ENCODE measurements around the gene CADM4.
A peak's percentile ranks its signal among the peaks of the same experiment; 100 is the strongest.
"Not testable (repeated sequence)": the region's sequence is repeated elsewhere in the genome, so short reads cannot be mapped to it uniquely, and the experiment has no call there.

The CADM4 gene

DNA sequence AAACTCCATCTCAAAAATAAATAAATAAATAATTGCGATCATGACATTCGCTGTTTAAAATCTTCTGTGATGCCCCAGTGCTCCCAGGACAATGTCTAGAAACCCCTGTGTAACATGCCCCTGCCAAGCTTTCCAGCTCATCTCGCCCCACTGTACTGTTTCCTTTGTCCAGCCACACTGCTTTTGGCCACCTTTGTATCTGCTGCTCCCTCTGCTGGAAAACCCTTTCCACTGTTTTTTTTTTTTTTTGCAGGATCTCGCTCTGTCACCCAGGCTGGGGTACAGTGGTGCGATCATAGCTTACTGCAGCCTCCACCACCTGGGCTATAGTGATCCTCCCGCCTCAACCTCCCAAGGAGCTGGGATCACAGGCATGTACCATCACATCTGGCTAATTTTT, 22.8 kb upstream of the CADM4 start:
- no peak for DNase-seq (ENCODE audit: low read depth, low spot score)

DNA sequence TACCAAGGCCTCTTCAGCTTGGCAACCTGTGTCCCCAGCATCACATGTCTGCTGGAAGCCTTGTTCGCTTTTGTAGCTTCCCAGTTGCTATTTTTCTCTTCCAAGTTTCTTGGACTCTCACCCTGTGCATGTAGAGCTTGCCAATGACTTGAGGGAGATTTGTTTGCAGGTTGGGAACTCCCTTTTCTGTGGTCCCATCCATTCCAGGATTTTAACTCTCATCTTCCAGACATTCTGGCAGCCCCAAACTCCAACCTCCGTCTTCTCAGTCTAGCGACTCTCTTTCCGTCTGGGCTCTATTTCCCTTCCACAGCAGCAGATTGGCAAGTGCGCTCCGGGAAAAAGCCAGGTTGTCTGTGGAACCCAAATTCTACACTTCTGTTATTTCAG, 21.3 kb upstream of the CADM4 start:
- DNase-seq (ENCODE audit: low read depth, low spot score) = no peak

DNA sequence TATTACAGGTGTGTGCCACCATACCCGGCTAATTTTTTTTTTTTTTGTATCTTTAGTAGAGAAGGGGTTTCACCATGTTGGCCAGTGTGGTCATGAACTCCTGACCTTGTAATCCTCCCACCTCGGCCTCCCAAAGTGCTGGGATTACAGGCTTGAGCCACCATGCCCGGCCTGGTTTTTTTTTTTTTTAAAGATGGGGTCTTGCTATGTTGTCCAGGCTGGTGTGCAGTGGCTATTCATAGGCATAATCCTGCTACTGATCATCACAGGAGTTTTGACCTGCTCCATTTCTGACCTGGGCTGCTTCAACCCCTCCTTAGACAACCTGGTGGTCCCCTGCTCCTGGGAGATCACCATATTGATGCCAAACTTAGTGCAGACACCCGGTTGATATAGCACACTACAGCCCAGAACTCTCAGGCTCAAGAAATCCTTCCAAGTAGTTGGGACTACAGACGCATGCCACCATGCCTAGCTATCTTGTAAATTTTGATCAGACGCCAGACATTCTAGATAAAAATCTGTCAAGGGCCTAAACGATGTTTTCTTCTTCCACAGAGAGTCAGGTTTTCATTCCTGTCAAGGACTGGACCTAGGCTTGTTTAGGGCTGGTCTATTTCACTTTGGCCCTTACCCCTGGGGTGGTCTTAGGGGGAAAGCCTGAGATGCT, 20.8 kb upstream of the CADM4 start:
- no peak for DNase-seq (ENCODE audit: low read depth, low spot score)

DNA sequence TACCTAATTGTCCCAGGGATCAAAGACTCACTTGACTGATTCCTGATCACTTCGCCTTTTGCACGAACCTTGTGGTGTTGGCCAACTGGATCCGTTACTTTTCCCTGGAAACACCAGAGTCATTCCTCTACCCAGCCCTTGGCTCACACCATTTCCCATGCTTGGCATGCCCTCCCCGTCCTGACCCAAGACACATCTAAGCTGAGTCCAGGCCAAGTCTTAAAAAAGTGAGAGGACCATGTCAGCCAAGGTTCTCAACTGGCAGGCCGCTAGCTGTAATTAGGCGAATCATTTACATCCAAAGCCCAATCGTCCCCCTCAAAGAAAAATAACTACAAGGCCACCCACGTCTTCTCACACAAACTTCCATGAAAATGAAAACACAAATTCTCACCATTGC, 18.8 kb upstream of the CADM4 start:
- DNase-seq (ENCODE audit: low read depth, low spot score) = no peak

DNA sequence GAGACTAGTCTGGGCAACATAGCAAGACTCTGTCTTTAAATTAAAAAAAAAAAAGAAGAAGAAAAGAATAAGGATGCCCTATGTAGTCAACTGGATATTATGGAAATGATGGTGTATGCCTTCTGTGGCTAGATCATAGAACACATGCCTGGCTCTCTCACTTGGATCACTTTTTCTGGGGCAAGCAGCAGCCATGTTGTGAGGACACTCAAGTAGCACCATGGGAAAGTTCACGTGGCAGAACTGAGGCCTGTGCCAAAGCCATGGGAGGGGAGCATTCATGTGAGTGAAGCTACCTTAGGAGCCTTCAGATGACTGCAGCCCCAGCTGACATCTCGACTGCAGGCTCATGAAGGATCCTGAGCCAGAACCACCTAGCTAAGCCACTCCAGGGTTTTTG, 18.4 kb upstream of the CADM4 start:
- DNase-seq (ENCODE audit: low read depth, low spot score) = no peak

DNA sequence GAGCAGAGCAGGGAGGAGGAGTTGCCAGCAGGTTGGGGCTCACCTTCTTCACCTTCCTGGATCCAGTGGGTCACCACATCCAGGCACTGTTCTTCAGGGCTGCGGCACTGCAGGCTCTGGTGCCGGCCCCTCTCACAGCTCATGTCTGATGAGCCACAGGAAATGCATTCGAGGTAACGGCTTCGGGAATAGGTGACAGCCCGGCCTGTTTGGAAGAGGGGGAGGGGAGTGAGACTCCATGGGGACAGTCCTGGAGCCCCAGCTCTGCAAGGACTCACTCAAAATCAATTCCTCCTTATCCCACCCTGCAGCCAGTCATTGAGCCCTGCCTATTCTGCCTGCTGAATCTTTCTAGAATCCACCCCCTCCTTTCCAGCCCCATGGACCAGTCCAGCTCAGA, 16.8 kb upstream of the CADM4 start:
- DNase-seq (ENCODE audit: low read depth, low spot score) = no peak

DNA sequence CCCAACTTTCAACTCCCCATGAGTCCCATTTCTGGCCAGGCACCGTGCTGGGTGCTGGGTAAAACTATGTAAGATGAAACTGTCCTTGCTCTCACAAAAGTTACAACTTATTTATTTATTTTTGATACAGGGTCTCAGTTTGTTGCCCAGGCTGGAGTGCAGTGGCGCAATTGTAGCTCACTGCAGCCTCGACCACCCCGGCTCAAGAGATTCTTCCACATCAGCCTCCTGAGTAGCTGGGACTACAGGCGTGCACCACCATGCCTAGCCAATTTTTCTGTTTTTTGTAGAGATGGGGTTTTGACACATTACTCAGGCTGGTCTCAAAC, 12.9 kb upstream of the CADM4 start:
- DNase-seq (ENCODE audit: low read depth, low spot score) = no peak

DNA sequence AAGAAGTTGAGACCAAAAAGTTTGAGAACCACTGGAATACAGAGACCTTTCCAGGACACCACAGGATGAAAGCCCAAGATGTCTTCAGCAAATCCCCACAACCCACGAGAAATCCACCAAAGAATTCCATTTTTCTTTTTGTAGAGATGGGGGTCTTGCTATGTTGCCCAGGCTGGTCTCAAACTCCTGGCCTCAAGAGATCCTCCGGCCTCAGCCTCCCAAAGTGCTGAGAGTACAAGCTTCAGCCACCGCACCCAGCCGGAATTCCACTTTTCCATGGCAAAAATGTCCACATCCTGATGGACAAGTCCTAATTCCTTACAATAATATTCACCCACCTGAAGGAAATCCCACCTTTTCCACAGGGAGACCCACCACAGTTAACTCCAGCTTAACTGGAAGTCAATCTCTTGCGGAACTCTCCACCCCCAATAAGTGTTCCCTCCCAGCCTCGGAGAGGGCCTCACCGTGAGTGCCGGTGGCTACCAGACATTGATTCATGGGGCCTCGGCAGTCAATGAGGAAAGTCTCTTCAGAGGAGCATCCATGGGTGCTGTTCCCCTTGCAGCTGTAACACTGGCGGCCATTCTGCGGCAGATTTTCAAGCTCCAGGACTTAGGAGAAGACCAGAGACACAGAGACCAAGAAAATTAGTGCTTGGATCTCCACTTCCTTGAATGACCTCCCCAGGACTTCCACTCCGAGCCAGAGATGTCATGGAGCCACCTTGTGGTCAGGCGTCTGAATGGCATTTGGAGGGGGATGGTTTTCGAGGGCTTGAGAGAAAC, 12.3 kb upstream of the CADM4 start:
- peak; percentile 18 for DNase-seq (ENCODE audit: low read depth, low spot score)

DNA sequence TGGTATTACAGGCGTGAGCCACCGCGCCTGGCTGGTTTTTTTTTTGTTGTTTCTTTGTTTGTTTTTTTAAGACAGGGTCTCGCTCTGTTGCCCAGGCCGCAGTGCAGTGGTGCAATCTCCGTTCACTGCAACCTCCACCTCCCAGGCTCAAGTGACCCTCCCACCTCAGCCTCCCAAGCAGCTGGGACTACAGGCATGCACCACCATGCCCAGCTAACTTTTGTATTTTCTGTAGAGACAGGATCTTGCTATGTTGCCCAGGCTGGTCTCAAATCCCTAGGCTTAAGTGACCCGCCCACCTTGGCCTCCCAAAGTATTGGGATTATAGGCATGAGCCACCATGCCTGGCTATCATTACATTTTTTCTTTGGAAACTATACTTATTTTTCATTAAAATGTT, 10.6 kb upstream of the CADM4 start:
- DNase-seq (ENCODE audit: low read depth, low spot score) = not testable (repeated sequence)

DNA sequence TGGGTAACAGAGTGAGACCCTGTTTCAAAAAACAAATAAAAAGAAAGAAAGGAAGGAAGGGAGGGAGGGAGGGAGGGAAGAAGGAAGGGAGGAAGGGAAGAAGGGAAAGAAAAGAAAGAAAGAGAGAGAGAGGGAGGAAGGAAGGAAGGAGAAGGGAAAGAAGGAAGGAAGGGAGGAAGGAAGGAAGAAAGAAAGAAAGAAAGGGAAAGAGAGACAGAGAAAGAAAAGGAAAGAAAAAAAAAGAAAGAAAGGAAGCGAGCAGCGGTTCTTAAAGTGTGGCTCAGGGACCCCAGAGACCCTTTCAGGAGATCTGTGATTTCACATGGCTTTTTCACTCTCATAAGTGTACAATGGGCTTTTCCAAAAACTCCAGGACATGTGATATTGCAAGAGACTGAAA, 9.9 kb upstream of the CADM4 start:
- no peak for DNase-seq (ENCODE audit: low read depth, low spot score)

DNA sequence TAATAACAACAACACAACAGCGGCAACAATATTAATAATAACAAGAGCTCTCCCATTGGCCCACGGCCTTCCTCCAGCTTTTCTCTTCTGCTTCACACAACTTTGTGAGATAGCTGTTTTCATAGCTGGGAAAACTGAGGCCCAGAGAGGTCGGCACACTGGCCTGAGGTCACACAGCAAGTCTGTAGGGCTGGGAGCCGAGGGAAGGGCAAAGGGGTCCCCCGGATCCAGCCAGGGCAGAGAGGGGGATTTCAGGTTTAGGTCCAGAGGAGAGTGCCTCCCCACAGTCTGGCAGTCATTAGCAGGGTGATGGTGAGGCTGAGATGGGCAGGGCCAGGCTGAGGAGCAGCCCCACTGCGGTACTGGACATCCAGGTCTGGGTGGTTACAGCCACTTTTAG, 9.0 kb upstream of the CADM4 start:
- DNase-seq (ENCODE audit: low read depth, low spot score) = no peak

DNA sequence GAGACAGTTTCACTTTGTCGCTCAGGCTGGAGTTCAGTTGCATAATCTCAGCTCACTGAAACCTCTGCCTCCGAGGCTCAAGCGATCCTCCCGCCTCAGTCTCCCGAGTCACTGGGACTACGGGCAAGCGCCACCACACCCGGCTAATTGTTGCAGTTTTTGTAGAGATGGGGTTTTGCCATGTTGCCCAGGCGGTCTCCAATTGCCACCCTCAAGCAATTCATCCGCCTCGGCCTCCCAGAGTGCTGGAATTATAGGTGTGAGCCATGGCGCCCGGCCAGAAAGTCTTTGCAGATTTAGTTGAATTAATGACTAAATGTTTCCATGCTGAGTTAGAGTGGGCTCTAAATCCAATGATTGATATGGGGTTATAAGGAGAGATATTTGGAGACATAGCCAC, 4.5 kb upstream of the CADM4 start:
- DNase-seq (ENCODE audit: low read depth, low spot score) = no peak

DNA sequence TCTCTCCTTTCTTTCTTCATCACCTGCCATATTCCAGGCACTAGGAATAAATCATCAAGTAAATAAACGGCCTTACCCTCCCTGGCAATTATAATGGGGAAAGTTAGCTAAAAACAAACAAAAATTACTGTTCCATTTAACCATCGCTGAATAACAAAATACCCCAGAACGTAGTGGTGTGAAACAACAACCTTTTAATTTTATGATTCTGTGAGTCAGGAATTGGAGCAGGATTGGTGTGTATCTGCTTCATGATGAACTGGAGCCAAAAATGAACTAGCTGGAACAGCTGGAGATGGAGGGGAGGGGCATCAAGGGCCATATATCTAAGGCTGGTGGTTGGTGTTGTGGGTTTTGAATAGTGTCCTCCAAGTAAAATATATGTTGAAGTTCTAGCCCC, 3.7 kb upstream of the CADM4 start:
- DNase-seq (ENCODE audit: low read depth, low spot score) = no peak

DNA sequence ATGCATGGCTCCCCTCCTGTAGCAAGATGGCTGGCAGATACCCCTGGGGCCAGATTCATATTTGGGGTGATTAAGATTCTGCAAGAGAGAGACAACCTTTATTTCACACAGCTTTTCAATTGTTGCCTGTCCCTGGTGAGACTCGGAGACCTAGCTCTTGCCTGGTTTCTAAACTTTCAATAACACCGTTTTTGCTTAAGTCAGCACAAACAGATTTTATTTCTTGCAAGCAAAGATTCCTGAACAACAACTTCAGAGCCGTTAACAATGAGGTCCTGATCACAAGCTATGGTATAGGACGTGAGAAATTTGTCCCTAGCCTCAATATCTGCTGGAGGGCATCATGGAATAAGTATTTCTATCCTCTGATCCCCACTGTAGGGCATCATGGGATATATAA, 2.9 kb upstream of the CADM4 start:
- DNase-seq (ENCODE audit: low read depth, low spot score) = no peak

DNA sequence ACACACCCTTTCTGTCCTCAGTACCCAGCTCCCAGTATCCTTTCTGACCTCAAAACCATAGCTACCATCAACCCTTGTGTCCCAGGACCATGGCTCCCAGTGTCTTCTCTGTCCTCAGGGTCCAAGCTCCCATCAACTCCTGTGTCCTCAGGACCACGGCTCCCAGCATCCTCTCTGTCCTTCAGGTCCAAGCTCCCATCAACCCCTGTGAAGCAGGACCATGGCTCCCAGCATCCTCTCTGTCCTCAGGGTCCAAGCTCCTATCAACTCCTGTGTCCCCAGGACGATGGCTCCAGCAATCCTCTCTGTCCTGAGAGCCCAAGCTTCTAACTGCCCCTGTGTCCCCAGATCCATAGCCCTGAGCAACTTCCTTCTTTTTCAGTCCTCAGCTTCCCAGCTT, 1.7 kb upstream of the CADM4 start:
- no peak for DNase-seq (ENCODE audit: low read depth, low spot score)

DNA sequence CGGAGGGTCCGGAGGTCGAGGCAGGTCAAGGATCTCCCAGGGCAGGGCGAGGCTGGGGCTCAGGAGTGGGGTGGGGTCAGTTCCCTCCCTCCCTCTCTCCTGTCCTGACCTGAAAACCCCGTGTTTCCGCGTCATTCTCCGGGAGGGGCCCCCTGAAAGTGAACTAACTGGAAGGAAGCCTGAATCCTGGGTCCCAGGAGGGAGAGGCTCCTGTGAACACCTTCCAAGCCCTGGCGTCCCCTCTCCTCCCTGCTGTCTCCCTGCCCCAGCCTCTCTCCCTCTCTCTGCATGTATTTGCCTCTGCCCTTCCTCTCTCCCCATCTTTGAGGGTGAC, 741 bp upstream of the CADM4 start:
- no peak for DNase-seq (ENCODE audit: low read depth, low spot score)

DNA sequence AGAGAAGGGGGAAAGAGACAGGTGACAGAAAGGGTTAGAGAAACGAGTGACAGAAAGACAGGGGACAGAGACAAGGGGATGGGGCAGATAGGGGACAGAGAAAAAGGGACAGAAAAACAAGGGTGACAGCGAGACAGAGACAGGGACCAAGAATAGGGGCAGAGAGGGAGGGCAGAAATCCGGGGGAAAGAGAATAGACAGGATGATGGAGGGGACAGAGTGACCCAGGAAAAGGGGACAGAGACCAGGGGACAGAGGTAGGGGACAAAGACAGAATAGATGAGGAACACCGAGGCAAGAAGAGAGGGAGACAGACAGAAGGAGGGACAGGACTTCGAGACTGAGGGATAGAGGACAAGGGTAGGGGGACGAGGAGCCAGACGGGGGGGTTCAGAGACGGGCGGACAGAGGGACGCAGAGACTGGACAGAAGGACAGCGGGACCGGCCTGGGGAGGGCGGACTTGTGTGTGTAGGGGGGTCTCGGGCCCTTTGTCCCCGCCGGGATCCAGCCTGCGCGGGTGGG, 593 bp downstream of the CADM4 start:
- no peak for DNase-seq (ENCODE audit: low read depth, low spot score)

DNA sequence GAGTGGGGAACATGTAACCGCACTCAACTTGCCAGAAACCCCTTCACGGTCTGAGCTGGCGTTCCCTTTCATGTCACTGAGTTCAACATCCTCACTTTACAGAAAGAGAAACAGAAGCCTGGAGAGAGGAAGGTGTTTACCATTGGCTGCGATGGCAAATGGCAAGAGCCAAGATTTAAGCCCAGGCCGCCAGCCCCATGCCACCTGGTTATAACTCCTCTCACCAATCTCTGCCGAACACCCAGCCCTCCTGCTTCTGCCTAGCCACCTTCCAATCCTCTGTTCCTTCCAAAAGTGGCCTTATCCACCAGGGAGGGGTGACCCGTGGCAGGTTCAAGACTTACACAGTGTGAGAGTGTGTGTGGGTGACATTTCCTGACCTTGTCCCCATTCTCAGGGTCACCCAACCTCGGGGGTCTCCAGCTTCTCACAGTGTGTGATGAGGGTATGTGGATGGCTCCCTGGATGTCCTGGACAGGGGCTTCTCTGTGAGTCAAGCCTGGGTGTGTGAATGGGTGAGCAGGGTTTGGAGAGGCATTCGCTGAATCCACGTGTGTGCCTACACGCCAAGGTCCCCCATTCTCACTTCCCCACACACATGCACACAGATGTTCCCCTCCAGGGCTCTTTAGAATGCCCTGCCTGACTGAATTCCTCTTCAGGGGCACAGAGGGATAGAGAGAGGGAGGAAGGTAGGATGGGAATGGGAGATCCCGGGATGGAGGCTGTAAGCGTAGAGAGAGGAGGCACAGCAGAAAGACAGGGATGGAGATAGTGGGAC, 1.2 kb downstream of the CADM4 start:
- DNase-seq (ENCODE audit: low read depth, low spot score) = no peak

DNA sequence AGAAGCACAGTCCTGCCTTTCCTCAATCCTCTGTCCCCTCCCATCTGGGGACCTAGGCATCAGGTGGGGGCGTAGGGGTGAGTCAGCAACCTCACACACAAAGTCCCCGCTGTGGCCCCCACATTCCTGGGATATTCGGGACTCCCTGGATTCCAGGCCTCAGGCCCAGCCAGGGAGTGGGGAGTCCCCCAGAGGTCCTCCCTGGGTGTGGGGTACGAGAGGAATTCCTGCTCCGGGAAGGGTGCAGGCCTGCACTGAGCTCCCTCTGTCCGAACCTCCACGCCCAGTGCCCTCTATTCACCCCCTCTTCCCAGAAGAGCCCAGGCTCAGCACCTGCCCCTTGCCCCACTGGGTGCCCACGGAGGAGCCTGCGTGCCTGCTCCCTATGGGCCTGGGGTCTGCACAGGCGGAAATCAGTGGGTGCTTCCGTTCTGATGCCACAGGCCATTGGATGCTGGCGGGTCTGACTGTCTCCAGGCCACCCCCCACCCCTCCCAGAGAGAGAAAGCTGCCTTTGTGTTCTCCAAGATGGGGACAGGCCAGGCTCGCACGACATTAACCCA, 3.4 kb downstream of the CADM4 start:
- no peak for DNase-seq (ENCODE audit: low read depth, low spot score)

DNA sequence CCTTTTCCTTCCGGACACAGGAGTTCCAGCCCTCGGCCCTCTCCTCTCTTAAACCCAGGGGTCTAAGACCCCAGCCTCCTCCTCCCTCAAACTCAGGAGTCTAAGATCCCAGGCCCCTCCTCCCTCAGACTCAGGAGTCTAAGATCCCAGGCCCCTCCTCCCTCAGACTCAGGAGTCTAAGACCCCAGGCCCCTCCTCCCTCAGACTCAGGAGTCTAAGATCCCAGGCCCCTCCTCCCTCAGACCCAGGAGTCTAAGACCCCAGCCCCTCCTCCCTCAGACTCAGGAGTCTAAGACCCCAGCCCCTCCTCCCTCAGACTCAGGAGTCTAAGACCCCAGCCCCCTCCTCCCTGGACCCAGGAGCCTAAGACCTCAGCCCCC, 4.1 kb downstream of the CADM4 start:
- not testable (repeated sequence) for DNase-seq (ENCODE audit: low read depth, low spot score)

DNA sequence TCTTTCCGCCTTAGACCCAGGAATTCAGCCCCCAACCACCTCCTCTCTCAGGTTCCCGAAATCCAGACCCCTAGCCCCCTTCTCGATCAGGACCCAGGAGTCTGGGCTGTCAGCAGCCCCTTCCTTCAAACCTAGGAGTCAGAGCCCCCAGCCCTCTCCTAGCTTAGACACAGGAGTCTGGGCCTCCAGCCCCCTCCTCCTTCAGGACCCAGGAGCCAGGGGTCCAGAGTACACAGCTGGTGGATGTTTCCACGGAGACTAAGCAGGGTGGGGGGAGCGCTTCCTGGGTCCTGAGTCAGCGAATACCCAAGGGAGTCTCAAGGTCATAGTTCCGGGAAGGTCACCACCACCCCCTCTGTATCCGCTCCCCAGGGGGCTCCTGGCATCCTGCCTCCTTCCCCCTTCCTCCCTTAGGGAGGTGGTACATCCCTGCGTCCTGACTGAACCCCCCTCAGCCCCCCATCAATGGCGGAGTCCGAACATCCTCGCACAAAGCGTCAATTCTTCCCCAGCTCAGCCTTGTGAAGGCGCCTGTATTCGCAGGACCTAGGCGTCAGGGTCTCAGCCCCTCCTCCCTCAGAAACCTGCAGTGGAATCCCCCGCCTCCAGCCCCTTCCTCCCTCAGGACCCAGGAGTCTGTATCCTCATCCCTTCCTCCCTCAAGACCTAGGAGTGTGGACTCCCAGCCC, 4.6 kb downstream of the CADM4 start:
- DNase-seq (ENCODE audit: low read depth, low spot score) = no peak

DNA sequence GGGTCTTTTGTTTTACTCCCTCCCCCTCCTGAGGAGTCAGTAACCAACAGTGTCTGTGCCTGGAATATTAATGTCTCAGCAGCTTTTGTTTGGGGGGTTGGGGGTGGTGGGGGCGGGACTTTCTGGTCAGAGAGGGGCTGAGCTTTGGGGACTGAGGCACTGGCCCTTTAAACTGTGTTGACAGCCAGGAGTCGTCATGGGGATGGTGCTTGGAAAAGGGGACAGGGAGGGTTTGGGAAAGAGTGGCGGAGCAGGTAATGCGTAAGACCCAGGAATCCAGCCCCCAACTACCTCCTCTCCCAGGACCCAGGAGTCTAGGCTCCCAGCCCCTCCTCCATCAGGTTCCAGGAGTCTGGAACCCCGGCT, 5.2 kb downstream of the CADM4 start:
- DNase-seq (ENCODE audit: low read depth, low spot score) = no peak

All from activated CD4-positive, CD25-positive, alpha-beta regulatory T cell treated with anti-CD3 and anti-CD28 coated beads, Interleukin-2, amount 50 U/mL, for 16 hours (primary cell).